Thyroid gland (tissue), 4 donors: Measurements from ENCODE around the gene RMI1.

Experiments used
- CTCF ChIP-seq, 6 experiments: fragments of 200-600 bp in 3 of 6; fragments of 450-650 bp in 3 of 6; sonication (generic) in 3 of 6; IDR thresholded peaks; one replicate each; pipeline ENCODE4 v1.5.1; 2016 to 2019; ENCODE audit warnings: antibody characterized with exemption in 6 of 6, mild to moderate bottlenecking in 2 of 6, inconsistent platforms in 1 of 6, moderate library complexity in 1 of 6
- POLR2A ChIP-seq, 2 donors: fragments of 450-650 bp; IDR thresholded peaks; one replicate each; pipeline ENCODE4 v1.6.1; 2017; ENCODE audit warnings: antibody characterized with exemption in 2 of 2, mild to moderate bottlenecking in 2 of 2, moderate library complexity in 1 of 2

- no peak for TF ChIP-seq CTCF (IDR thresholded peaks at IDR 0.05)
- no peak for TF ChIP-seq POLR2A (IDR thresholded peaks at IDR 0.05)
Observed at GRCh38 chr9:83967073-83967472, 13.5 kb upstream of the RMI1 start.
